DND-41 (cell line): ENCODE data around the gene SDR39U1.

Experiments
- EZH2 ChIP-seq: IDR thresholded peaks from 3 replicates; pipeline ENCODE4 v1.6.1; 2012; ENCODE audit warnings: borderline replicate concordance, low read depth, mild to moderate bottlenecking, moderate library complexity, low read length, inconsistent platforms; ENCODE audit not compliant: severe bottlenecking
- TF ChIP-seq, protein P1 (sequence below): IDR thresholded peaks from 2 replicates; pipeline ENCODE4 v1.5.1; 2012; ENCODE audit warnings: borderline replicate concordance, low read length, moderate library complexity, mild to moderate bottlenecking; ENCODE audit not compliant: poor library complexity, severe bottlenecking; ENCODE audit errors: extremely low read depth

DNA sequence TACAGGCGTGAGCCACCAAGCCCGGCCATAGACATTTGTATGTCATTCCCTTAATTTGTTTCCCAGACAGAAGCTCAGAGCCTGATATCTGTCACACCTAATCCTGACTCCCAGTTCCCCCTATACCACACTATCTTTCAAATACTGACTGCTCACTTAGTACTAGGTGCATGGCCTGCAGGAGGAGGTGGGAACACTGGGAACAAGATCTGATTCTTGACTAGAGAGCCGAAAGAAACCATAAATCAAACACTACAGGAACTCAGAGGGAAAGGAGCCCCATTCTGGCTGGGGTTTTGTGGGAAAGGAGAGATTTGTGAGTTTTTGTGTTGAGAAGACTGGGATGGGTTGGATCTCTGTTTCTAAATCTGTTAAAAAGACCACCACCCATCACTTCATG, 7.9 kb downstream of the SDR39U1 start:
- TF ChIP-seq, protein P1, sequence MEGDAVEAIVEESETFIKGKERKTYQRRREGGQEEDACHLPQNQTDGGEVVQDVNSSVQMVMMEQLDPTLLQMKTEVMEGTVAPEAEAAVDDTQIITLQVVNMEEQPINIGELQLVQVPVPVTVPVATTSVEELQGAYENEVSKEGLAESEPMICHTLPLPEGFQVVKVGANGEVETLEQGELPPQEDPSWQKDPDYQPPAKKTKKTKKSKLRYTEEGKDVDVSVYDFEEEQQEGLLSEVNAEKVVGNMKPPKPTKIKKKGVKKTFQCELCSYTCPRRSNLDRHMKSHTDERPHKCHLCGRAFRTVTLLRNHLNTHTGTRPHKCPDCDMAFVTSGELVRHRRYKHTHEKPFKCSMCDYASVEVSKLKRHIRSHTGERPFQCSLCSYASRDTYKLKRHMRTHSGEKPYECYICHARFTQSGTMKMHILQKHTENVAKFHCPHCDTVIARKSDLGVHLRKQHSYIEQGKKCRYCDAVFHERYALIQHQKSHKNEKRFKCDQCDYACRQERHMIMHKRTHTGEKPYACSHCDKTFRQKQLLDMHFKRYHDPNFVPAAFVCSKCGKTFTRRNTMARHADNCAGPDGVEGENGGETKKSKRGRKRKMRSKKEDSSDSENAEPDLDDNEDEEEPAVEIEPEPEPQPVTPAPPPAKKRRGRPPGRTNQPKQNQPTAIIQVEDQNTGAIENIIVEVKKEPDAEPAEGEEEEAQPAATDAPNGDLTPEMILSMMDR, result no peak
- TF ChIP-seq EZH2, result no peak
